GM21786 (cell line): Measurements from ENCODE around the gene ATP2B2.
A peak's percentile ranks its signal among the peaks of the same experiment; 100 is the strongest.
"Not testable (repeated sequence)": the region's sequence is repeated elsewhere in the genome, so short reads cannot be mapped to it uniquely, and the experiment has no call there.

Experiments used
- ATAC-seq: cut with Tn5 transposase; IDR thresholded peaks from one replicate; pipeline ENCODE4 v1.9.1; 2021; ENCODE audit not compliant: unreplicated experiment

ATP2B2 gene

DNA sequence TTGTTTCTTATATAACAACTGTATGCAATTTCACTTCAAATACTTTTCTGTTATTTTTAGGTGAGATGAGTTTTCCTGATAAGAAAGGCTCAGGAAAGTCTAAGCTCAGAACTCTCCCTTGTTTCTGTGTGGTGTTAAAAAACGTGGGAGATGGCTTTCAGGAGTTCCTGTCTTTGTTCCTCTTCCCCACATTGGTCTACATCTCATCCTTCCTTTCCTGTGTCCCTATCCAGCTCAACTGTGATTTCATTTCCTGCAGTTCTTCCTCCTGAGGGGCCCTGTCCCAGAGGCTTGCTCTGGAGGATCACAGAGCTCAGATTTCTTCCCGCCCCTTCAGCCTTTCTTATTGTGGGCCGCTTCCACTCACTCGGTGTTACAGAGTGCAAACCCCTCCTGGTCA lies 195.7 kb downstream of the ATP2B2 start:
- ATAC-seq = no peak

DNA sequence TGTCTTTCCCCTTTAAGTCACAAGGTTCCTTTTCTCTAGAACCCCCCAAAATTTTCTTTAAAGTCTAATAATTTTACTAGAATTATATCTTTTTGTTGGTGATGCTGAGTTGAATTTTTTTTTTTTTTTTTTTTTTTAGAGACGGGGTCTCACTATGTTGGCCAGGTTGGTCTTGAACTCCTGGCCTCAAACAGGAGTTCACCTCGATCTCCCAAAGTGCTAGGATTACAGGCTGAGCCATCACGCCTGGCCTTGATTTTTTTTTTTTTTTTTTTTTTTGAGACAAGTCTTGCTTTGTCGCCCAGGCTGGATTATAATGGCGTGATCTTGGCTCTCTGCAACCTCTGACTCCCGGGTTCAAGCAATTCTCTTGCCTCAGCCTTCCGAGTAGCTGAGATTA lies 196.7 kb downstream of the ATP2B2 start:
- no peak for ATAC-seq

DNA sequence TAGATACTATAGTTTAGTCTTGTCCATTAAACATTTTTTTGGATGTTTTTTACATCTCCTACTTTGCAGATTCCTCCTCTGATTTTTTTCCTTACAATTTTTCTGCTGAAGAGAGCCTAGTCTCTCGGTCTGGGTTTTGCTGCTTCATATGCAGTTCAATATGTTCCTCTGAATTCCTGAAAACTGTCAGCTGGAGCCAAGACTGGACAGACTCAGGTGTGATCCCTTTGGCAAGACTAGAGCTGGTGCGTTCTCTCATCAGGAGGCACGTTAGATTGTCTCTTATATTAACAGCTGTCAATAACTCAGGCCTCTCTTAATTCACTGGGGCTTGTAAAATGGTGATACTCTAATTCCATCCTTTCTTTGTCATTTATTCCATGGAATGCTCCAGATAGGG lies 199.2 kb downstream of the ATP2B2 start:
- no peak for ATAC-seq

DNA sequence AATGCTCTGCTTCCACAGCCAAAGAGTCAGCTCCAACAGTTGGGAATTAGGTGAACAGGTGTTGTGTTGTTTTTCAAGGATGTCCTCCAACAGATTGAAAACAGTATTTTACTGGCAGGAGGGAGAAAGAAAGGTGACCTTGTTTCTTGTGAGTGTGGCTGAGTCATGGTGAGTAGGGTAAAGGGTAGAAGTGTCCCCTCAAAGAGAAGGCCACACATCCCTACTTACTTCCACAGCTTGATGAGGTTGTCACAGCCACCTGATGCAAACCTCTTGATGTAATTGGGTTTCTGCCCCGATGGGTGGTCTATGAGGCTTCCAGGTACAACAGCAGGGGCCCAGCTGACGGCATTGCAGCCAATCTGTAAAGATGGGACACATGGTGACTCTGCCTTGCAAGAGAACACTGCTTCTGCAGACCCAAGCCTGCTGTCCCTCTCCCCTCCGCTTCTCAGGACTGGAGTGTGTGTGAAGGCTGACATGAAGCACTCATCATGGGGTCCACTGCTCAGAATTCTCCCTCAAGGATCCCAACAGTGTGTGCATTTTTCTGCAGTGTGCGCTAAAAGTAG lies 200.0 kb downstream of the ATP2B2 start:
- no peak for ATAC-seq

- no peak for ATAC-seq
These were observed 200.5 kb downstream of the ATP2B2 start for GRCh38 chr3:10304905-10305304.

DNA sequence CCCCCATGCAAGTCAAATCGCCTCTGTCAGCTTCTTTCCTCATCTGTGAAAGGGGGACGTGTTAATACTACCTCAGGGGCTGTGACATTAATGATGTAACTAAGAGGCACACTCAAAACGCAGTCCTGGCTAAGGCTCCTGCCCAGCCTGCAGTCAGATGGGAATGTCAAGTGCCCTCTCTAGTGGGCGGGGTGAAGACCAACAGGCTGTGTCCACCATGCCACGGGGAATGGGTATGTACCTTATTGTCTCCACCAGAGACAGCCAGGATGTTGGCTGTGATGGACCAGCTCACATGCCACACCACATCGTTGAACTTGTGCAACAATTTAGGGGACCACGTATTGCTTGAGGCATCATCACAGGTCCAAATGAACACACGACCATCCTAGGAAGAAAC lies 201.6 kb downstream of the ATP2B2 start:
- no peak for ATAC-seq

- no peak for ATAC-seq
These were observed 202.3 kb downstream of the ATP2B2 start for GRCh38 chr3:10303105-10303504.

DNA sequence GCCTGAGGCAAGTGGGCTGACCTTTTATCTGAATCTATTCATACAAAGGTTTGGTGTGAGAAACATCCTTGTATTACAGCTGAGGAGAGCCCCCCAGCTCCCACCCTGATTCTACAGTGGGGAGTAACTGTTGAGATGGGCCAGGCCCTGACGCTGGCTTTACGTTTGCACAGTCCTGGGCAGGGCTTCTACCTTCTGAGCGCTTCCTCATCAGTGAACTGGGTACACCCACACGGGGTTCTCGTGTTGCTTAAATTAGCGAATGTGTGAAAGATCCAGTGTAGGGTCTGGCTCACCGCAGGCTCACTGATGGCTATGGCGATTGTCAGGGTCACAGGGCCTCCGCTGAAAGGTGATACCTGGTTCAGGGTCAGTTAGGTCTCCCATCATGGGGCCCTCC lies 205.3 kb downstream of the ATP2B2 start:
- no peak for ATAC-seq

DNA sequence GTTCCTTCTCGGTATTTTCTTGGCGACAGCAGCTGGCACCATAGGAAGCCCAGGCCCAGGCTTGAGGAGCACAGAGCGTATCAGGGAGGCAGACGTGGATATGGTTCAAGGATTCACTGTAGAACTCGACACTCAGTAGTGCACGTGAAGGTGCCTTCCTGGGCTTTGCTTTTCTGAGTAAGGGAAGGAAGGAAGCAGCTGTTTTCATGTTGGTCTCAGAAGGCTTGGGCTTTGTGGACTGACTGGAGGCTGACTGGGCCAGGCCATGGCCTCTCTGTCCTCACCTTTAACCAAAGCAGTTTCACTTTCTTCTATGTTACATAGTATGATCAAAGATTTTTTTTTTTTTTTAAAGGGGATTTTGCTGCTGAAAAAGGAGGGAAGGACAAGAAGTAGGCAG lies 205.7 kb downstream of the ATP2B2 start:
- peak; percentile 89 for ATAC-seq

DNA sequence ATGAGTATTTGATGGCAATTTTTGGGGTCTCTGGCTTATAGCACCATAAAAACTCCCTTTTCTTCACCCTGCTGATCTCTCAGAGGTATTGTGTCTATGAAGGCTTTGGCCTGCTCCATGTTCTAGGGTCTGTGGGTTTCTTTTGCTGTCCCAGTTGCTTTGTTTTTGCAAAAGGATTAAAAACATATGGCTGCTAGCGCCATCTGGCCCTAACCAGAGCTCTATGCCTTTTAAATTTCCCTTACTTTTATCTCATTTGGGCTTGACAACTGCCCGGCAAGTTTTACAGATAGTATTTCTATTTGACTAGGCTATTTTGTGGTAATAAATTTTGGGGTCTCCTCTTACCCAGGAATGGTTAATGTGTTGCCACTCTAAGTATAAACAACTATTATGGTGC lies 206.2 kb downstream of the ATP2B2 start:
- no peak for ATAC-seq

DNA sequence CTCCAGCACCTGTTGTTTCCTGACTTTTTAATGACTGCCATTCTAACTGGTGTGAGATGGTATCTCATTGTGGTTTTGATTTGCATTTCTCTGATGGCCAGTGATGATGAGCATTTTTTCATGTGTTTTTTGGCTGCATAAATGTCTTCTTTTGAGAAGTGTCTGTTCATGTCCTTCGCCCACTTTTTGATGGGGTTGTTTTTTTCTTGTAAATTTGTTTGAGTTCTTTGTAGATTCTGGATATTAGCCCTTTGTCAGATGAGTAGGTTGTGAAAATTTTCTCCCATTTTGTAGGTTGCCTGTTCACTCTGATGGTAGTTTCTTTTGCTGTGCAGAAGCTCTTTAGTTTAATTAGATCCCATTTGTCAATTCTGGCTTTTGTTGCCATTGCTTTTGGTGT lies 207.3 kb downstream of the ATP2B2 start:
- ATAC-seq = not testable (repeated sequence)

- no peak for ATAC-seq
These were observed 211.3 kb downstream of the ATP2B2 start for GRCh38 chr3:10294030-10294586.

- ATAC-seq = peak; percentile 72
These were observed 212.6 kb downstream of the ATP2B2 start, which contains the start of gene GHRL for GRCh38 chr3:10292505-10293419. Gene GHRL, minus strand, starts transcription at chr3:10292947. Its CDS starts 2,767 bp downstream, at chr3:10290180.

- no peak for ATAC-seq
These were observed 213.7 kb downstream of the ATP2B2 start for GRCh38 chr3:10291641-10292040.

- no peak for ATAC-seq
These were observed 214.8 kb downstream of the ATP2B2 start for GRCh38 chr3:10290481-10291176.

DNA sequence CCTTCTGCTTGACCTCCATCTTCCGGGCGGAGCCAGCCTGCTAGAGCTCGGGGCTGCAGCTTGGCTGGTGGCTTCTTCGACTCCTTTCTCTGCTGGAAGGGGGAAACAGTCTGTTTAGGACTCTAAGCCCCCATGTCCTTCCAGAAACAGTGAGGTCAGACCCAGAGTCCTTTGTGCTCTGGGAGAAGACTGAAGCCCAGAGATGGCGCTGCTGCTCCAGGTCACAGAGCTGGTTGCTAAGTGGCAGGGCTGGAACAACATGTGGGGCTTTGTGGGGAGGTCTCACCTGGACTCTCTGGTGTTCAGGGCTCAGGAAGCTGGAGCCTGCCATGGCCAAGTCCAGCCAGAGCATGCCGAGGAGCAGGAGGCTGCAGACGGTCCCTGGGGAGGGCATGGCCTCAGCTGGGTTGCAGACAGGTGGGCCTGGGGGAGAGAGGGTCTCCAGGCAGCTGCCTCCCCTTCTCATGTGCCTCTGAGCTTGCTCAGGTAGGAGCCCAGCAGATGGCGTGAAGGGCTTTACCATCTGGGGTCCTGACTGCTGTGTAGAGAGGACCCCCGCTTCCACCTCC lies 215.5 kb downstream of the ATP2B2 start:
- ATAC-seq = no peak

- ATAC-seq = no peak
These were observed 216.3 kb downstream of the ATP2B2 start for GRCh38 chr3:10289077-10289476.

DNA sequence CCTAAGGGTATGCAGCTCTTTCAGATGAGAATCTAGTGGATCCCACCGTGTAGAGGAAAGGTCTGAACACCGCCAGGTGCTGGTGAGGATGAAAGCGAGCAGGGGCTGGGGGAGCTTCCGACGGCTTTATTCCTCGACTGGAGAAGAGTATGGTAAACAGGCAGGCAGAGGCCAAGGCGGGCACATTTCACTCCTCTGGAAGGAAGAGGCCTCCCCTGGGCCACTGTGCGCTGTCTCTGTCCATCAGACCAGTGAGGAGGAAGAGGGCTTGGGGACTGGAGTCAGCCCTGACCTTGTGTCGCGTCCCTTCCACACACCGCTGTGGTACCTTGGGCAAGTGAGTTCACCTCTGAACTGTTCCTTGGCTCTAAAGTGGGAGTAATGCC lies 216.8 kb downstream of the ATP2B2 start:
- ATAC-seq = no peak

- no peak for ATAC-seq
These were observed 217.3 kb downstream of the ATP2B2 start for GRCh38 chr3:10287936-10288574.

DNA sequence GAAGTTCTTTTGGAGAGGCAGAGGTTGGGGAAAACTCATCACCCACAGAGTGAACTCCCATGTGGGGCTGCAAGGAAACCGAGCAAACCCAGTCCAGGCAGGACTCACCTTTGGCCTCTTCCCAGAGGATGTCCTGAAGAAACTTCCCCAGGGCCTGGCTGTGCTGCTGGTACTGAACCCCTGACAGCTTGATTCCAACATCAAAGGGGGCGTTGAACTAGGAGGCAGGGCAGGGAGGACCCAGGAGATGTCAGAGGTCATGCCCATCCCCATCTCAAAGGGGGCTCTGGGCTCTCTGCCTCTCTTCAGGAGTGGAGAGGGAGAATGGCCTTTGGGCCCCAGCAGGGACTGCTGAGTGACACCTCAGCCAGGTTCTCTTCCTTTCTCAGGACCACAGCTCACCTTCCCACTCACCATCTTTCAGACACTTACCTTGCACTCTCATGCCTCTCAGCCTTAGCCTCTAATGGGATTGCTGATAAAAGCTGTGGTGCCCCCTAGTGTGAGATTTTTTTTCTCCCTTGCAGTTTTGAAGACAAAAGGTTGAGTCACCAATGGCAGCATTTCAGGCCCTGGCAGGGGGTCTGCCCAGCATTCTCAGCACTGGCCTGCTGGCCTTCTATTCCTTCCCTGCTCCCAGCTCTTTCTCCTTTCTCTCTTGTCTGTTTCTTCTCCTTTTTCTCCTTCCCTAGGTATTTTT lies 218.6 kb downstream of the ATP2B2 start:
- ATAC-seq = no peak
